ENCODE data around the gene LPP.

DNA sequence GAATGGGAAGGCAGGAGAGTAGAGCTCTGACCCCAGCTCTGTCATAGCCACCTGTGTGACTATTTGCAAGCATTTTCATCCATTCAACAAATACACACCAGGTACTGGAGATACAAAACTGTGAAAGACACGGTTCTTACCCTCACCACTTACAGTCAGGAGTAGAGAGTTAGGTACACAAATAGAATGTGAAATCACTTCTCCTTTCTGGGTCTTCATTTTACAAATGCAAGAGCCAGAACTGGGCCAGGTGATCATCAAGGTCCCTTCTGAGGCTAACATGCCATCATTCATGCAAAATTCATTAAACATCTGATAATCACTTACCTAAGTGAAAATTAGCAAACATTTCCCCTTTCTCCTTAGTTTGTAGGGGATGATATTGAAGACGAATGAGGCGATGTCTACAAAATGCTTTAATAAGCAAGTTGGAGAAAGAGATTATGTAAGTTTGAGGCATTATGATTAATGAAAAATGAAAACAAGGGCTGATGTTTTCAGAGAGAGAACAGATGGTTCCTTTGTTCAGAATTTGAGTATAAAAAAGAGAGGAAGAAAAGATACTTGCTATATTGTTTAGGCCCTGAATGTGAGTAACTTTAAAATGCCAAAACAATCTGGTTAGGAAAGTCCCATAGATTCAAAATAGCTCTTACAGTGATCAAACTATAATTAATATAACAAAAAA lies 88.6 kb downstream of the LPP start:
- TF ChIP-seq, protein P1, sequence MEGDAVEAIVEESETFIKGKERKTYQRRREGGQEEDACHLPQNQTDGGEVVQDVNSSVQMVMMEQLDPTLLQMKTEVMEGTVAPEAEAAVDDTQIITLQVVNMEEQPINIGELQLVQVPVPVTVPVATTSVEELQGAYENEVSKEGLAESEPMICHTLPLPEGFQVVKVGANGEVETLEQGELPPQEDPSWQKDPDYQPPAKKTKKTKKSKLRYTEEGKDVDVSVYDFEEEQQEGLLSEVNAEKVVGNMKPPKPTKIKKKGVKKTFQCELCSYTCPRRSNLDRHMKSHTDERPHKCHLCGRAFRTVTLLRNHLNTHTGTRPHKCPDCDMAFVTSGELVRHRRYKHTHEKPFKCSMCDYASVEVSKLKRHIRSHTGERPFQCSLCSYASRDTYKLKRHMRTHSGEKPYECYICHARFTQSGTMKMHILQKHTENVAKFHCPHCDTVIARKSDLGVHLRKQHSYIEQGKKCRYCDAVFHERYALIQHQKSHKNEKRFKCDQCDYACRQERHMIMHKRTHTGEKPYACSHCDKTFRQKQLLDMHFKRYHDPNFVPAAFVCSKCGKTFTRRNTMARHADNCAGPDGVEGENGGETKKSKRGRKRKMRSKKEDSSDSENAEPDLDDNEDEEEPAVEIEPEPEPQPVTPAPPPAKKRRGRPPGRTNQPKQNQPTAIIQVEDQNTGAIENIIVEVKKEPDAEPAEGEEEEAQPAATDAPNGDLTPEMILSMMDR (IDR thresholded peaks at IDR 0.05), result no peak
- TF ChIP-seq POLR2A (IDR thresholded peaks at IDR 0.05), result no peak
- no peak for TF ChIP-seq POLR2AphosphoS5 (IDR thresholded peaks at IDR 0.05)
- no peak for TF ChIP-seq EP300 (IDR thresholded peaks at IDR 0.05; ENCODE audit: low read depth)
